ENCODE results near the gene SMIM30. TPM values are rescaled to one million over a fixed set of nuclear protein-coding genes. Genes with fewer than 3 reads are reported as not detected.
A peak's percentile ranks its signal among the peaks of the same experiment; 100 is the strongest.

Gene SMIM30
- total RNA-seq, 1 experiment from 2014 or later: 47.9 TPM

- no peak for TF ChIP-seq ARID4B (CRISPR knock-in tag; IDR thresholded peaks at IDR 0.05; ENCODE audit: borderline replicate concordance)
- TF ChIP-seq NFATC4 (CRISPR knock-in tag; IDR thresholded peaks at IDR 0.05): no peak
Measured at GRCh38 chr7:113137241-113137640, 18.9 kb upstream of the SMIM30 start (continued).

- no peaks in the 10 kb centered on the region for H3K9me3 Mint-ChIP-seq
- H3K27me3 Mint-ChIP-seq (ENCODE audit: low read depth): no peaks in the 10 kb centered on the region
- H3K27ac Mint-ChIP-seq: no peak overlapping the region
- POLR2A ChIA-PET: no interaction called here
- no peak for DNase-seq (ENCODE audit: low spot score)
- H3K4me3 Mint-ChIP-seq: no peak overlapping the region
- no peak for ATAC-seq
- no peaks in the 10 kb centered on the region for H3K4me1 Mint-ChIP-seq
- CTCF ChIA-PET: no interaction called here
- no peaks in the 10 kb centered on the region for H3K36me3 Mint-ChIP-seq
- TF ChIP-seq SMAD3 (CRISPR knock-in tag; IDR thresholded peaks at IDR 0.05; ENCODE audit: borderline replicate concordance) (no peak), ZNF232 (CRISPR knock-in tag; IDR thresholded peaks at IDR 0.05) (no peak), ZBTB21 (CRISPR knock-in tag; IDR thresholded peaks at IDR 0.05; ENCODE audit: borderline replicate concordance) (no peak), NR3C1 (CRISPR knock-in tag; conservative IDR thresholded peaks at IDR 0.05; ENCODE audit: low read depth) (no peak), ZSCAN18 (CRISPR knock-in tag; IDR thresholded peaks at IDR 0.05) (no peak)
Measured at GRCh38 chr7:113134025-113134424, 15.7 kb upstream of the SMIM30 start.

GRCh38 chr7:113131367-113131766 is 13.0 kb upstream of the SMIM30 start:
- TF ChIP-seq OVOL2 (CRISPR knock-in tag; IDR thresholded peaks at IDR 0.05; ENCODE audit: borderline replicate concordance) (no peak), NFATC4 (CRISPR knock-in tag; IDR thresholded peaks at IDR 0.05) (no peak), ZNF423 (CRISPR knock-in tag; IDR thresholded peaks at IDR 0.05) (no peak), ZNF416 (CRISPR knock-in tag; IDR thresholded peaks at IDR 0.05) (no peak), ATF6 (CRISPR knock-in tag; IDR thresholded peaks at IDR 0.05) (no peak), EMX1 (CRISPR knock-in tag; IDR thresholded peaks at IDR 0.05) (no peak), TEAD1 (CRISPR knock-in tag; IDR thresholded peaks at IDR 0.05) (no peak), E2F4 (CRISPR knock-in tag; IDR thresholded peaks at IDR 0.05; ENCODE audit: borderline replicate concordance, low read depth) (no peak), CTCF (IDR thresholded peaks at IDR 0.05) (no peak), SOX15 (CRISPR knock-in tag; IDR thresholded peaks at IDR 0.05) (no peak)
- no peaks in the 10 kb centered on the region for H3K27me3 Mint-ChIP-seq (ENCODE audit: low read depth)
- no peak overlapping the region for H3K4me3 Mint-ChIP-seq
- DNase-seq (ENCODE audit: low spot score): no peak
- no peak overlapping the region for H3K27ac Mint-ChIP-seq
- POLR2A ChIA-PET: no interaction called here
- H3K4me1 Mint-ChIP-seq: no peaks in the 10 kb centered on the region
- peak; percentile 56 for ATAC-seq
- H3K9me3 Mint-ChIP-seq: no peaks in the 10 kb centered on the region
- CTCF ChIA-PET: interaction anchor here (2.7 kb wide), 1 partner anchor 28 kb away, joined by 8 read pairs; no protein-coding TSS in a partner anchor
- no peaks in the 10 kb centered on the region for H3K36me3 Mint-ChIP-seq
